Measurements from ENCODE around the gene ANKRD13C. TPM values are rescaled to one million over a fixed set of nuclear protein-coding genes. Genes with fewer than 3 reads are reported as not detected.

The ANKRD13C gene
- total RNA-seq, 1 donor from 2014 or later = 21.9 TPM

- TF ChIP-seq, protein P1, sequence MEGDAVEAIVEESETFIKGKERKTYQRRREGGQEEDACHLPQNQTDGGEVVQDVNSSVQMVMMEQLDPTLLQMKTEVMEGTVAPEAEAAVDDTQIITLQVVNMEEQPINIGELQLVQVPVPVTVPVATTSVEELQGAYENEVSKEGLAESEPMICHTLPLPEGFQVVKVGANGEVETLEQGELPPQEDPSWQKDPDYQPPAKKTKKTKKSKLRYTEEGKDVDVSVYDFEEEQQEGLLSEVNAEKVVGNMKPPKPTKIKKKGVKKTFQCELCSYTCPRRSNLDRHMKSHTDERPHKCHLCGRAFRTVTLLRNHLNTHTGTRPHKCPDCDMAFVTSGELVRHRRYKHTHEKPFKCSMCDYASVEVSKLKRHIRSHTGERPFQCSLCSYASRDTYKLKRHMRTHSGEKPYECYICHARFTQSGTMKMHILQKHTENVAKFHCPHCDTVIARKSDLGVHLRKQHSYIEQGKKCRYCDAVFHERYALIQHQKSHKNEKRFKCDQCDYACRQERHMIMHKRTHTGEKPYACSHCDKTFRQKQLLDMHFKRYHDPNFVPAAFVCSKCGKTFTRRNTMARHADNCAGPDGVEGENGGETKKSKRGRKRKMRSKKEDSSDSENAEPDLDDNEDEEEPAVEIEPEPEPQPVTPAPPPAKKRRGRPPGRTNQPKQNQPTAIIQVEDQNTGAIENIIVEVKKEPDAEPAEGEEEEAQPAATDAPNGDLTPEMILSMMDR (conservative IDR thresholded peaks at IDR 0.05) = no peak
- DNase-seq (ENCODE audit: extremely low spot score, unreplicated experiment) = no peak
- no peak overlapping the region for H3K27ac Mint-ChIP-seq
- no peaks in the 10 kb centered on the region for H3K27me3 Mint-ChIP-seq
- H3K4me3 Mint-ChIP-seq = no peak overlapping the region
- no peaks in the 10 kb centered on the region for H3K9me3 Mint-ChIP-seq
- no peaks in the 10 kb centered on the region for H3K4me1 Mint-ChIP-seq (ENCODE audit: unreplicated experiment)
- peaks cover 7% of the 10 kb centered on the region for H3K36me3 Mint-ChIP-seq
These were observed 29.8 kb downstream of the ANKRD13C start for GRCh38 chr1:70324683-70325082.

- H3K36me3 Mint-ChIP-seq = peaks cover 8% of the 10 kb centered on the region
- DNase-seq (ENCODE audit: extremely low spot score, unreplicated experiment) = no peak
- peak overlapping the region; percentile 3 for H3K27ac Mint-ChIP-seq
- no peak overlapping the region for H3K4me3 Mint-ChIP-seq
- H3K4me1 Mint-ChIP-seq (ENCODE audit: unreplicated experiment) = peaks cover 5% of the 10 kb centered on the region
- TF ChIP-seq, protein P1 (conservative IDR thresholded peaks at IDR 0.05) = no peak
- no peaks in the 10 kb centered on the region for H3K9me3 Mint-ChIP-seq
- no peaks in the 10 kb centered on the region for H3K27me3 Mint-ChIP-seq
These were observed 34.8 kb downstream of the ANKRD13C start for GRCh38 chr1:70319750-70320149.

DNA sequence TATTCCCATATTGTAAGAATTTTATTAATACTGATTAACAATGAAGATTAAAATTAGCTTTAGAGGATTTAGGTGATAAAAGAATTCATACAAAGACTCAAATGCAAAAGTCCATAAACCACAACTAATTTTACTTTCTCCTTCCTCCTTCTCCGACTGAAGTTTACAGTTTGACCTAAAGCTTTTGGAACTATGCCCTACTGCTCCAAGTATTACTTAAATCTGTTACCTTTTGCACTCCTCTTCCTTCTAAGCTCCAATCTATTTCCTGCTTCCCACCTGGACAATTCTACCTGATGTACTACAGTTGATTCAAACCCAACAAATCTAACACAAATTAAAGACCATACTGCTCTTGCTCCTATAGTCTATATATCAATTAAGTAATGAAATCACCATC lies 36.3 kb downstream of the ANKRD13C start:
- Mint-ChIP-seq H3K27me3 (no peaks in the 10 kb centered on the region), H3K27ac (peak overlapping the region; percentile 2), H3K4me1 (ENCODE audit: unreplicated experiment) (peaks cover 5% of the 10 kb centered on the region), H3K9me3 (no peaks in the 10 kb centered on the region), H3K4me3 (no peak overlapping the region), H3K36me3 (peaks cover 4% of the 10 kb centered on the region)
- no peak for DNase-seq (ENCODE audit: extremely low spot score, unreplicated experiment)
- TF ChIP-seq, protein P1 (conservative IDR thresholded peaks at IDR 0.05) = no peak

DNA sequence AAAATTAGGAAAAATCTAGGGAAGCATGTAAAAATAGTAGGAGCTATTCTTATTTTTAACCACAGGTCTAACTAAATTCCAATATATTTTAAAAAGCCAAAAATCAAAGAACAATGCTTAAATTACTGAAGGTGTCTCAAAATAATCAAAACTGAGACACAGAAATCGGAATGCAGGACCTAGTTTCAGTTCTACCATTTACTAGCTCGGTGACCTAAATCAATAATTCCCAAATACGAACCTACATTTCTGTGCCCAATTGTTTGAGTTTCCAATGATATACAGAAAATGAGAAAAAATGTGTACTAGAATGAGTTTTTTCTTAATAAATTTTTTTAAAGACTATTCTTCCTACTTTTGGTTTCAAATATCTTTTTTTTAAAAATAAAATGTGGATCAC lies 37.4 kb downstream of the ANKRD13C start:
- Mint-ChIP-seq H3K9me3 (no peaks in the 10 kb centered on the region), H3K4me3 (no peak overlapping the region), H3K27me3 (no peaks in the 10 kb centered on the region), H3K36me3 (peaks cover 4% of the 10 kb centered on the region), H3K4me1 (ENCODE audit: unreplicated experiment) (peaks cover 5% of the 10 kb centered on the region), H3K27ac (no peak overlapping the region)
- TF ChIP-seq, protein P1 (conservative IDR thresholded peaks at IDR 0.05) = no peak
- DNase-seq (ENCODE audit: extremely low spot score, unreplicated experiment) = no peak

- Mint-ChIP-seq H3K27ac (no peak overlapping the region), H3K9me3 (no peaks in the 10 kb centered on the region), H3K36me3 (peaks cover 4% of the 10 kb centered on the region), H3K4me3 (no peak overlapping the region), H3K4me1 (ENCODE audit: unreplicated experiment) (peaks cover 5% of the 10 kb centered on the region), H3K27me3 (no peaks in the 10 kb centered on the region)
- no peak for DNase-seq (ENCODE audit: extremely low spot score, unreplicated experiment)
- TF ChIP-seq, protein P1 (conservative IDR thresholded peaks at IDR 0.05) = no peak
These were observed 38.7 kb downstream of the ANKRD13C start for GRCh38 chr1:70315782-70316181.
